Kidney epithelial cell (primary cell): ENCODE results near the gene SFT2D3. TPM values are rescaled to one million over a fixed set of nuclear protein-coding genes. Genes with fewer than 3 reads are reported as not detected.

Experiments
- DNase-seq: peaks from one replicate; pipeline ENCODE4 v3.0.0-alpha.2; 2010; ENCODE audit warnings: low read depth
- H3K27me3 ChIP-seq: 2 replicates; pipeline ENCODE4 v1.6.0; 2011; ENCODE audit warnings: low read length; ENCODE audit not compliant: control insufficient read depth, insufficient read depth
- H3K36me3 ChIP-seq: 2 replicates; pipeline ENCODE4 v1.5.1; 2011; ENCODE audit warnings: low read length; ENCODE audit not compliant: control insufficient read depth, insufficient read depth
- H3K4me3 ChIP-seq: 2 replicates; pipeline ENCODE4 v1.5.1; 2011; ENCODE audit warnings: low read depth, mild to moderate bottlenecking, control low read depth, low read length
- CTCF ChIP-seq: IDR thresholded peaks from 2 replicates; pipeline ENCODE4 v1.5.1; 2011; ENCODE audit warnings: mild to moderate bottlenecking, moderate library complexity, low read length, control low read depth, inconsistent platforms; ENCODE audit not compliant: insufficient read depth, poor library complexity, severe bottlenecking
- total RNA-seq: library from RNA; depleted of rRNA; stranded (reverse); fragments of >200 nt; gene quantifications from 2 replicates; pipeline ENCODE4 v1.2.3, GENCODE V29; 2015

Gene SFT2D3
- total RNA-seq, 1 donor from 2014 or later: 8.7 TPM

- no peaks in the 10 kb centered on the region for H3K27me3 ChIP-seq
- no peaks in the 10 kb centered on the region for H3K36me3 ChIP-seq
- no peak for TF ChIP-seq CTCF
- no peak for DNase-seq
- no peak overlapping the region for H3K4me3 ChIP-seq
Measured at GRCh38 chr2:127718271-127718670, 17.0 kb downstream of the SFT2D3 start.

- no peak for TF ChIP-seq CTCF
- no peak for DNase-seq
- H3K27me3 ChIP-seq: no peaks in the 10 kb centered on the region
- H3K36me3 ChIP-seq: no peaks in the 10 kb centered on the region
- H3K4me3 ChIP-seq: no peak overlapping the region
Measured at GRCh38 chr2:127719301-127720218, 18.3 kb downstream of the SFT2D3 start.

- no peaks in the 10 kb centered on the region for H3K27me3 ChIP-seq
- no peaks in the 10 kb centered on the region for H3K36me3 ChIP-seq
- DNase-seq: peak; percentile 69
- no peak for TF ChIP-seq CTCF
- H3K4me3 ChIP-seq: no peak overlapping the region
Measured at GRCh38 chr2:127721311-127721977, 20.1 kb downstream of the SFT2D3 start.

- DNase-seq: no peak
- no peak for TF ChIP-seq CTCF
- Histone ChIP-seq H3K36me3 (no peaks in the 10 kb centered on the region), H3K27me3 (no peaks in the 10 kb centered on the region), H3K4me3 (no peak overlapping the region)
Measured at GRCh38 chr2:127721978-127722355, 20.7 kb downstream of the SFT2D3 start.

GRCh38 chr2:127722807-127723206, 21.5 kb downstream of the SFT2D3 start:
- DNase-seq: no peak
- no peaks in the 10 kb centered on the region for H3K36me3 ChIP-seq
- H3K27me3 ChIP-seq: no peaks in the 10 kb centered on the region
- H3K4me3 ChIP-seq: no peak overlapping the region
- no peak for TF ChIP-seq CTCF
